Urothelium cell line (cell line): ENCODE data around the gene ANKDD1A.

ENCODE experiments used
- DNase-seq: peaks from one replicate; pipeline ENCODE4 v3.0.0; 2011; ENCODE audit warnings: low spot score, mixed read lengths
- FAIRE-seq: peaks from 2 replicates; lab custom pipeline; 2011; peaks lifted over from hg19 to GRCh38; lab: Jason Lieb, UNC

Gene ANKDD1A

DNA sequence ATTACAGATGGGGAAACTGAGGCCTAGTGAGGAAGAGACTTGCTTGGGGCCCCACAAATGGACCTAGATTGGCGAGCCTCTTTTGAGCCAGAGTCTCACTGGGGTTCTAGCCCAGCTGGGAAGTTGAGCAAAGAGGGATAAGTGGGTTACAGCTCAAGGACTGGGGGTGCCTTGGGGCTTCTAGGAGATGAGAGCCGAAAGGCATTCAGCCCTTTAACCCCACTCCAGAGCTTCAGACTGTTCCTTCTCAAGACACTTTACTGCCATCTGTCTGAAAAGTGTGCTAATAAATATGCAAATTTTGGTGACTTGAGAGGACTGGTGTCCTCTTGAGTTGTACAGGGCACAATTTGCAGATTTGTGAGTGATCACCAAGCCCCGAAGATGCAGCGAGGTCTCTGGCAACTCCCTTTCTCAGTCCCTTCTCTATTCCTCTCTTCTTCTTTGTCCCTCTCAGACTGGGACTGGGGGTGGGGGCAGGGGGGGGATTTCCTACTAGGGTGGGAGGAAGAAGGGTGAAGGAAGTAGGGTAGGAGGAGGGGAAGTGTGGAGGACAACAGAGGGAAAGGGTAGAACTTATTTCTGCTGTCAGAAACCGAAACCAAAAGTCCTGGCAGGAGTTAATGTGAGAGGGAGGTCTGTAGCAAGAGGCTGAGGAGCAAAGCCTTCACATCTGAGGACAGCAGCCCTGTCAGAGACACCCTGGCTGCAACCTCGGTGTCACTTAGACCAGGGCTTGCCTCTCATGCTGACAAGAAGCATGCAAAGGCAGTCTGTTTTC, 16.2 kb upstream of the ANKDD1A start:
- FAIRE-seq: no peak

DNA sequence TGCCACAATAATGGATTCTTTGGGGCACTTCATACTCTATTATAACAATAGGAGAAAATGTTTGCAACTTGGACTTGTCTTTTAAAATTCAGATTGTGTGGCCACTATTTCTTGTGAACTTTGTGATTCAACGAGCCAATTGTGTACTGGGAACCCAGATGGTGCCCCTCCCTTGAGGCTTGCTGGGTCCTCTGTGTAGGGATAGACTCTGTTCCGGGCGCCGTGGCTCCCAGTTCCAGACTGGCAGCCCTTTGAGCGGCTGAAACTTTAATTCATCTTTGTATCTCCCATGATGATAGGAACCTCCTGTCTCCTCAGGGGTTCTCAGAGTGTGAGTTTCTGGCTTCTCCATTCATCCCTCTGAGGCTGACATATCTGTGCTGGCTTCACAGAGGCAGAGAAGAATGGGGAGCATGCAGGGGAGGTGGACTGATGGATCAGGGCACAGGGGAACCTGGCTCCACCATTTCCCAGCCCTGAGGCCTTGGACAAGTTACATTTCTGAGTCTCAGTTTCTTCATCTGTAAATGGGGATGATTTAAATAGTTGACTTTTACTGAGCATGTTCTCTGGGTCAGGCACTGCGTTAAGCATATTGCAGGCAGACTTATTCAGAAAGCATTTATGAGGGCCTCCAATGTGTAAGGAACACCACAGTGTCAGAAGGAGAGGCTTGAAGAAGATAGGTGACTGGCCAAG, 15.2 kb upstream of the ANKDD1A start:
- no peak for FAIRE-seq
- DNase-seq: no peak

More for the DNA sequence above, 16.2 kb upstream of the ANKDD1A start:
- no peak for DNase-seq

DNA sequence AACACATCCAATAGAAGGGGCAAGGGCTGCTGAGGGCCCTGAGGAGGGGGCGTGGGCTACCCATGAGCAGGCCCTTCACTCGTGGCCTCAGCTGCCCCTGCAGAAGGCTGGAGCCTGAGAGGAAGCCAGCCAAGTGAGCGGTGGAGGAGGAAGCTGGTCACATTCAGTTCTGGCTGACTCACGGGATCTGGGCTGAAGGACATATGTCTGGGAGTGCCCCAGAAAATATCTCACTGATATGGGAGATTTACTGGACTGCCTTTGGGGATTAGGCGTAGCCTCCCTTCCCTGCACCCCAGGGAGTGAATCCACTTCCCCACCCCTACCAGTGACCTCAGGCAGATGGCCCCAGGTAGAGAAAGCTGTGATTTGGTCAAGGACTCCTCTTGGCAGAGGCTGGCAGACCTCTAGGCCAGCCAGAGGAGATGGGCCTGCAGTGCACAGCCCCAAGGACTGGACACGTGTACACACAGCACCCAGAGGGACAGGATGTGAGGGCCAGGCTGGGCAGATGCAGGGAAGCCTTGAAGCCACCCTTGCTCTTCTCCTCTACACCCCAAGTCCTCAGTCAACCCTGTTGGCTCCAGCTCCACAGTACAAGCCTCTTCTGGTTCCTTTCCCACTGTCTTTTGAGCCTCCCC, 14.2 kb upstream of the ANKDD1A start:
- FAIRE-seq (no peak), DNase-seq (no peak)

DNA sequence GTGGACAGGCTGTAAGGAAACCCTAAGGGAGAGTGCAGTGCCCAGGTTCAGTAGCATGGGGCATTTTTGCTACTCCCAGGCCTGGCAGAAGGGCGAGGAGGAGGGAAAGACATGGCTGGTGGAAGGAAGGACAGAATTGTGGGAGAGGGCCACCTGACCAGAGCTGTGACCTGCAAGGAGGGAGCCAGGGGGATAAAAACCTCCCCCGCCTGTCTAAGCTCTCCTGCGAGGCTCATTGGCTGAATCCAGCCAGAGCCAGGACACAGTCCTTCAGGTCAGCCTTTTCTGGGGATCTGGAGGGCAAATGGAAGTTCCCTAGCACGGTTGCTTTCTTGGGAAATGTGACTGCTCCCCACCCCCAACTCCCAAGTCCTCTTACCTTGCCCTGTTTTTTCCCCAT, 13.3 kb upstream of the ANKDD1A start:
- FAIRE-seq (no peak), DNase-seq (no peak)

DNA sequence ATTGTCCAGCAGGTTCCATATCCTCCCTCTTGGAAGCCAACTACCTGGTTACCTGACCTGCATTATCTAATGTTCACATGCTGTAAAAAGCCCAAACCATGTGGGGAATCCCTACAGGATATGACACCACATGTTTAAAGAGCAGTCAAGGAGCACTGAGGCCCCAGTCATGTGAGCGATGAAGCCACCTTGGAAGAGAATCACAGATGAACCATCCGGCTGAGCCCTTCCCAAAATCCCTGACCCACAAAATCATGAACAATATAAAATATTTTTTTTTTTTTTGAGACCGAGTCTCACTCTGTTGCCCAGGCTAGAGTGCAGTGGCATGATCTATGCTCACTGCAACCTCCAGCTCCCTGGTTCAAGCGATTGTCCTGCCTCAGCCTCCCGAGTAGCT, 10.6 kb upstream of the ANKDD1A start:
- no peak for DNase-seq
- FAIRE-seq: no peak

DNA sequence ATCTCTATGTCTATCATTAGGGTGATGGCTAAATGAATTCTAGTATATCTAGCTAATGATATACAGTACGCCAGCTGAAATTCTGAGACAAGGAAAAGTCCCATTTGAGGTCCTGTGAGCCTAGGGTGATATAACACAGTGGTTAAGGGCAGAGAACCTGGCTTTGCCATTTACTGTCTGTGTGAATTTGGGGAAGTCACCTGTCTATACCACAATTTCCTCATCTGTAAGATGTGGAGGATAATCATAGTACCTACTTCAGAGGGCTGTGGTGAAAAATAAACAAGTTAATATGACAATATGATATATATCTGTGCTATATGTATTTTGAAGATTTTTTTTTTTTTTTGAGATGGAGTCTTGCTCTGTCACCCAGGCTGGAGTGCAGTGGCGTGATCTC, 9.8 kb upstream of the ANKDD1A start:
- DNase-seq (no peak), FAIRE-seq (no peak)

DNA sequence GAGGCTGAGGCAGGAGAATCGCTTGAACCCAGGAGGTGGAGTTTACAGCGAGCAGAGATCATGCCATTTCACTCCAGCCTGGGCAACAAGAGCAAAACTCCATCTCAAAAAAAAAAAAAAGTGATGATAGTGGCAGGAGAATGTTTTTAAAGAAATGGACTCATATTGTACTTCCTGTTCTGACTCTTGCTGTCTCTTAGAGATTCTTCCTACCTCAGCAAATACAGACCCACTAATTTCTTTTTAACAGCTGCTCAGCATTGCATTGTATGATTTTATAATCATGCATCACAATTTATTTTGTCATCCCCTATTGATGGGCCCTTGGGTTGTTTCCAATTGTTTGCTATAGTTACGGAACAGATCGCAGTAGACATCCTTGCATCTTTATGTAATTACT, 8.8 kb upstream of the ANKDD1A start:
- FAIRE-seq (no peak), DNase-seq (no peak)

DNA sequence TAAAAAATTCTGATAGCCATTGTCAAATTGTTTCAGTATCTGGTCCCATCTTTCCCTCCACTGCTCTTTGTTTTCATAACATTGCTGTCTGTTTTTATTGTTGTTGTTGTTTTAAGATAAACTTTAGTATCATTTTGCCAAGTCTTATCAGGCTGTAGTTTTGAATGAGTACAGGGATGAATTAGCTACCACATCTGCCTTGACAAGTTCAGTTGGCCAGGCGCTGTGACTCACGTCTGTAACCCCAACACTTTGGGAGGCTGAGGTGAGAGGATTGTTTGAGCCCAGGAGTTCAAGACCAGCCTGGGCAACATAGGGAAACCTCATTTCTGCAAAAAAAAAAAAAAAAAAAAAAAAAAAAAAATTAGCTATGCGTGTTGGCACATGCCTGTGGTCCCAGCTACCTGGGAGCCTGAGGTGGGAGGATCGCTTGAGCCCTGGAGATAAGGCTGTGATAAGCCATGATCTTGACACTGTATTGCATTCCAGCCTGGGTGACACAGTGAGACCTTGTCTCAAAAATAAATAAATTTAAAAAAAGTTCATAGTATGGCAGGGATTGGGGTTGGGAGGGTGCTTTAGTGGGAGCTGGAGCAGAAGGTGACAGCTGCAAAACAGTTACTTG, 8.3 kb upstream of the ANKDD1A start:
- DNase-seq (no peak), FAIRE-seq (no peak)

DNA sequence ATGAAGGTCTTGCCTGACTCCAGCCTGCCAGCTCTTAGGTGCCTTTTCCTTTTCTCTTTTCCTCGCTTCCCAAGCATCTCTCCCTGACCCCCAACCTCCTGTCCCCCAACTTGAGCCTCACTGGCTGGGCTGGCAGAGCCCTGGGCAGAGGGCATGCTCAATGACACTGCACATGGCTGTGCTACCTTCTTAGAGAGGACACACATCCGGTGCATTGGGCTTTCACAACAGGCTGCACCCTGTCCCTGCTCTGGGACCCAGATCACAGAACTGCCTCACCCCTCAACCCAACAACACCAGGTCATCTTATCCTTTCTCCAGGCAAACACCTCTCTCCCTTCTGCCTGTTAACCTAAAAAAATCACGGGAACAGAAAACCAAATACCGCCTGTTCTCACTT, 7.5 kb upstream of the ANKDD1A start:
- FAIRE-seq (no peak), DNase-seq (no peak)

DNA sequence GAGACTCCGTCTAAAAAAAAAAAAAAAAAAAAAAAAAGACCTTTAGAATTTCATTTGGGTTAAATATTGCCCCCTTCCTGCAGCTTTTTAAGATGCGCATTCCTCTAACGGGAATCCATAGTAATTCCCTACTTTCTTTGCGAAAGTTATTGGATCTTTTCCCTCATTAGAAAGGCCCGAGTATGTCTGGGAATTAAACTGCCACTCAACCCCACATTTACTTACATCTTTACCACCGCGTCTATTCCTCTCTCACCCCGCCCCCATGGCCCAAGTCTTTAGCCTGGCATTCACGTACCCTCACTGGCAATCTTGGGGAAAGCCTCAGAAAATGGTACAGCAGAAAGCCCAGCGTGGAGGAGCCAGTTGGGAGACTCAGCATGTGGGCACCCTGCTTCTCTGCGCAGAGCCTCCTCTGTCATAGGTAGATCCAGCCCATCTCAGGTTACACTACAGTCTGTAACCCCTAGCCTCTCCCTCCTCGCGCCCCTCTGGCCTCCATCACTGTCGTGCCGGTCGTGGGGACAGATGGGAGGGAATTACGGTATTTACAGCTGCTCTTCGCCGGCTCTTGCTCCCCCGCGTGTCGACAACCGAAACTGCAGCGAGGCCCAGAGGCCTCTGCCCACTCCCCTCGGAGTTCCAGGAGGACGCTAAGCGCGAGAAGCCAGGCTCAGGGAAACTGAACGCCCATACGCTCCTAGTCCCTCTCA, 6.4 kb upstream of the ANKDD1A start:
- DNase-seq: no peak
- no peak for FAIRE-seq

DNA sequence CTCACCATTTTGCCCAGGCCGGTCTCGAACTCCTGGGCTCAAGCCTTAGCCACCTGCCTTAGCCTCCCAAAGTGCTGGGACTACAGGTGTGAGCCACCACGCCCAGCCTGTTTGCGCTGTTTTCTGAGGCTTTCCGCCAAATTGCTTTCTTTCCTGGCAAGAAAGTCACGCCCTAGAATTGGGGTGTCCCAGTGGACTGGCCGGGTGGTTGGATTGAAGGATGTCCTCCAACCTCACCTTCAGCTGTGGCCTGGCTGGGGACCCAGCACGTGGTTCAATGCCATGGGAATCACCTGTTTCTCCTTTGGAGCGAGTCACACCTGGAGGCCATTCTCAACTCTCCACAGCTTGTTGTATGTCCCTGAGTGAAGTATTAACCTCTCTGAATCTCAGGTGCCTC, 5.8 kb upstream of the ANKDD1A start:
- FAIRE-seq (no peak), DNase-seq (no peak)

DNA sequence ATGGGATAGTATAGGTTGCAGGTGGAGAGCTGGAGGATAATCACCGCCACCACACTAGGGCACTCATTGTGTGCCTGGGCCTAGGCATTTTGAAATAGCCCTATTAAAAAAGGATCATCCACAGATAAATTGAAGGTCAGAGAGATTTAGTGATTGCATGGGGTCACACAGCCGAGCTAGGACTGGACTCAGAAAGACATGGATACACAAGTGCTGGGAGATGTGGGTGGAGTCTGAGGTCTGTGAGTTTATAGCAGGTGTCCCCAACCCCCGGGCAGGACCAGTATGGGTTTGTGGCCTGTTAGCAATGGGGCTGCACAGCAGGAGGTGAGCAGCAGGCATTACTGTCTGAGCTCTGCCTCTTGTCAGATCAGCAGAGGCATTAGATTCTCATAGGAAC, 5.3 kb upstream of the ANKDD1A start:
- FAIRE-seq: no peak
- DNase-seq: no peak

DNA sequence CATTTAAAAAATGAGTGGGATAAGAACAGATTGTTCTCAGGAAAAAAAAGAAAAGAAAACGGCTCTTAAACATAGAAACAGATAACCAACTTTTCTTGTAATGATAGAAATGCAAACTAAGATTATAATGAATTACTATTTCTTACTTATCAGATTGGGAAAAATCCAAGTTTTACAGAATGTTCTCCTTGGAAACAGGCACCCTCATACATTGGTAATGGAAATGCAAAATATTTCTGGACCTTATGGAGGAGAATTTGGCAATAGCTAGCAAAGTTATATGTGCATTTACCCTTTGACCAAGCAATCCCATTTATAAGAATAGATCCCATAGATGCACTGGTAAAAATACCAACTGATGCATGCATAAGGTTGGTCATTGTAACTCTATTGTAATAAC, 3.7 kb upstream of the ANKDD1A start:
- DNase-seq: no peak
- FAIRE-seq: no peak

DNA sequence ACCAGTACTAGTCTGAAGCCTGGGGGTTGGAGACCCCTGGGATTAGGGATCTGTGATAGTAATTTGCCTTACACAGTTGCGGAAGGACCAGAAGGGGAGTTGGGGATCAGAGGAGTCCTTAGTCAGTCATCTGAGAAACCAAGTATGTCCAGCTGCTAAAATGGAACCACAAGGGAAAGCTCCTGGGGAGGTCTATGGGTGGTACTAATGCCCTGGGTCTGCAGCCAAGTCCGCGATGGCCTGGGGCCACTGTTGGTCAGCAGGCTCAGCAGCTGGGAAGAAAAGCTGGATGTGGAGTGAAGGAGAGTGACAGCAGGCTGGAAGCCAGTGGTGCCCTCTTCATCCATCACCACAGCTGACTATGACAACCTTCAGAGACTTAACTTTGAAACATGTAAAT, 2.2 kb upstream of the ANKDD1A start:
- DNase-seq: no peak
- no peak for FAIRE-seq

DNA sequence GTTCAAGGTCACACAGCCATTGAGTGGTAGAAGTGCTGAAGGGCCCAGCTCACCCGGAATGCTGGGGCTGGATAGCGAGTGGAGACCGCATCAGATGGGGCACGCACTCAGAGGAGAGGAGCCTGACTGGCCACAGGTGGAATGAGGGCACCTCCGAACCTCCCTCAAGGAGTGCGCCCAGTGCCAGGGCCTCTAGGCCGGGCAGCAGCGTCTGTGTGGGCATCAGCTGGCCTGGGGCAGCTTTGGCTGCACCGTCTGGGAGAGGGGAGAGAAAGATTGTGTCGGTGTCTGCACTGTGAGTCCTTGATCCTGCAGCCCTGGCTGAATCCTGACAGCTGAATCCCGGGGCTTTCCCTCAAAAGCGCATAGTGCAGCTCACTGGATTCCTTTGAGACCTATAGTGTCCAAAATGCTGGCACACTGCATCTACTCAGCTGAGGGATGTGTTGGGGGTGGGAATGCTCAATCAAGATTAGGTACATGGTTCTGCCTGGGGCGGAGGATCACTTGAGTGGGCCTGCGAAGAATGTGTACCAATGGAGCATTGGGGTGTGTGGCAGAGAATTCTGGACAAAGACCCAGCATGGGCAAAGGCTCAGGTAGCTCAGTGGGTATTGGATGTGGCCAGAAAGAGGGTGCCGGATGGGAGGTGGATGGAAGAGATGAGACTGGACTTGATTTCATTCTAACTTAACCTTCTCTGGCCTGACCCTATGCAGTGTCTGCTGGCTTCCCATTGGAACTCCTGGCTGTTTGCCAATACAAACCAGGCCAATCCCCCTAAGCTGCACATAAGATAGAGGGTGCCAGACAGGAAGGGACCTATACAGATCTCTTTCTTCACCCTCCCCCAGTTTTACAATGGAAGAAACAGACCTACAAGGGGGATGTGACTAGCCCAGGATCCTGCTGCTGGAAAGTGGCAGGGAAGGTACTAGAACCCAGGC, 950 bp downstream of the ANKDD1A start:
- DNase-seq: no peak
- FAIRE-seq: peak; percentile 63

DNA sequence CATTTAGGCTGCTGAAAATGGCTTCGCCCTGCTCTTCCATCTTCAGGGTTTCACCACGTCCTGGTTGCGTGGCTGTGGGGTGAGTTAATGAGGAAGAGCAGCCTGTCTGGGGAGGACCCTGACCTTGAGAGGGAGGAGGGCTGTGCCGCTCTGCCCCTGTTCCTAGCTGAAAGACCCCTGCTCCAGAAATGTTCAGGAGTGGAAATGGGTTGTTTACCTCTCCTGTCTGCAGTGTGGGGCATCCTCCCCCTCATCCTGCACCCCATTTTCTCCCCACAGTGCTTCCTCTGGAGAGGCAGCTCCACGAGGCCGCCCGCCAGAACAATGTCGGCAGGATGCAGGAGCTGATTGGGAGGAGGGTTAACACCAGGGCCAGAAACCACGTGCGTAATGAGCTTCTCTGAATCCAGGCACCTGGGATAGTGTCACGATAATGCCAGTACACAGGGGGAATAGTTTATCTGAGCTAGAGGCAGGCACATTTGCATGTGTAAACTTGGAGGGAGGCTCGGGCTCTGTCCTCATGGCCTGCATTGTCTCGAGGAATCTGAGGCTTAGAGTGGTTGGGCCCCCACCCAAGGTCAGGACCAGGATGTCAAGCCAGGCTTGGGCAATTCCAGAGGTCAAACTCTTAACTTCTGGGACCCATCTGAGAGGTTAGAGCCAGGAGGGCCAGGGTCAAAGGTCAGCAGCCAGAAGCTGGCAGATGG, 4.0 kb downstream of the ANKDD1A start:
- DNase-seq (no peak), FAIRE-seq (peak; percentile 62)

DNA sequence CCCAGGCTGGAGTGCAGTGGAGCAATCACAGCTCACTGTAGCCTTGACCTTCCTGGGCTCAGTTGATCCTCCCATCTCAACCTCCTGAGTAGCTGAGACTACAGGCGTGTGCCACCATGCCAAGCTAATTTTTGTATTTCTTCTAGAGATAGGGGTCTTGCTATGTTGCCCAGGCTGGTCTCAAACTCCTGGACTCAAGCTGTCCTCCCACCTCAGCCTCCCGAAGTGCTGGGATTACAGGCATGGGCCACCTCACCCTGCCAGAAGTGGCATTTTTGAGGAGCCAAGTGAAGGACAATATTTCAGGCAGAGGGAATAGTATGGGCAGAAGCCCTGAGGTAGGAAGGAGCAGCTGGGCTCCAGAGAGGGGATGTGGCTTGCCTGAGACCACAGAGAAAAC, 4.7 kb downstream of the ANKDD1A start:
- FAIRE-seq (peak; percentile 61), DNase-seq (no peak)

DNA sequence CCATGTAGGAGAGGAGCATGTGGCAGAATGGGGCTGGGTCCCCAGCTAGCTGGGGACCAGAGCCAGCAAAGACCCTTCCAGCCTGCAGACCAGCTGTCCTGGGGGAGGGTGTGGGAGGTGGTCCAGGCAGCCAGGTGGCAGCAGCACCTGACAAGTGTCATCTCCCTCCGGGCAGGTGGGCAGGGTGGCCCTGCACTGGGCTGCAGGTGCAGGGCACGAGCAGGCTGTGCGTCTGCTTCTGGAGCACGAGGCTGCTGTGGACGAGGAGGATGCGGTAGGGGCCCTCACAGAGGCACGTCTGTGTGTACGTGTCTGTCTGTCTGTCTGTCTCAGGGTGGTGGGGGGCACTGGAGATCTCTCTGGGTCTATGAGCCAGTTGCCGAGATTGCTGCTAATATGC, 5.5 kb downstream of the ANKDD1A start:
- DNase-seq (no peak), FAIRE-seq (no peak)

DNA sequence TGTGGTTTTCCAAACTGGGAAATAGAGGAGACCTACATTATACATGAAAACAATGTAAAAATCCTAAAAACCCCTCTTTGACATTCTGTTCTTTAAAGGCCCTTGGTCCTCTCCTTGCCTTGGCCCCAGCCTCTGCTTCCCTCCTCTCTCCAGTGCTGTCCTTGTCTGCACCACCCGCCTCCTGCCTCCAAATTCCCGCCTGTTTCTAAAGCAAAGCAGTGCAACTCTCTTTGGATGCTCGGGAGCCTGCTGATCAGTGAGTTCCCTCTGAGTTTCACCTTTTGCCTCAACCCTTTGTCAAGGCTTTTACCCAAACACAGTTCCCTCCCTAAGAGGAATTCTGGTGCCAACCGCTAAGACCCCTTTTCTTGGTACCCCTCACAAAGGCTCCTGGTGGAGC, 8.0 kb downstream of the ANKDD1A start:
- DNase-seq: no peak
- FAIRE-seq: no peak
